Activated CD4-positive, alpha-beta T cell treated with anti-CD3 and anti-CD28 coated beads, Interleukin-2, amount 50 U/mL, for 48 hours (primary cell): ENCODE results near the gene ARL6IP6.
"Not testable (repeated sequence)": the region's sequence is repeated elsewhere in the genome, so short reads cannot be mapped to it uniquely, and the experiment has no call there.

ENCODE experiments used
- DNase-seq, 2 experiments: peaks; one replicate each; pipeline ENCODE4 v3.0.0-alpha.2; 2020

Gene ARL6IP6

DNA sequence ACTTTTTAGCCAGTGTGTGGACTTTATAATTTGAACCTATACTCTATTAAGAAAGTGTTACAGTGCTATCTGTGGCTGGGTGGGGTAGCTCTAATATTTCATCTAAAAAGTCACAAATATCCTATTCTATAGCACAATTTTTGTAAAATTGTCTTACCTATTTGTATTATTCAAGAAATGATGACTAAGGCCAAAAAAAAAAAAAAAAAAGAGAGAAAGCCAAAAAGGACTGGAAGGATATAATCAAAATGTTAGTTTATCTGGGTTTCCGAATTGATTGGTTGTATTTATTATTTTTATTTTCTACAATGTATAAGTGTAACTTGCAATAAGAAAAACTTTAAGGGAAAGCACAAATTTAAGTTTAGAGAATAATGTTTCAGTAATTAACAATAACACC lies 5.5 kb downstream of the ARL6IP6 start:
- no peak for DNase-seq

- DNase-seq: no peak
Measured at GRCh38 chr2:152729844-152730243, 11.4 kb downstream of the ARL6IP6 start.

- DNase-seq: no peak
Measured at GRCh38 chr2:152730591-152731333, 12.3 kb downstream of the ARL6IP6 start.

- not testable (repeated sequence) for DNase-seq
Measured at GRCh38 chr2:152737509-152737908, 19.1 kb downstream of the ARL6IP6 start.

DNA sequence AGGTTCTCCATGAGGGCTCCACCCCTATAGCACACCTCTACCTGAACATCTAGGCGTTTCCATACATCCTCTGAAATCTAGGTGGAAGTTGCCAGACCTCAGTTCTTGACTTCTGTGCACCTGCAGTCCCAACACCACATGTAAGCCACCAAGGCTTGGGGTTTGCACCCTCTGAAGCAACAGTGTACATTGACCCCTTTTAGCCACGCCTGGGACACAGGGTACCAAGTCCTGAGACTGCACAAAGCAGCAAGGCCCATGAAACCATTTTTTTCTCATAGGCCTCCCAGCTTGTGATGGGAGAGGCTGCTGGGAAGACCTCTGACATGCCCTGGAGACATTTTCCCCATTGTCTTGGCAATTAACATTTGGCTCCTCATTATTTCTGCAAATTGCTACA lies 20.0 kb downstream of the ARL6IP6 start:
- no peak for DNase-seq

DNA sequence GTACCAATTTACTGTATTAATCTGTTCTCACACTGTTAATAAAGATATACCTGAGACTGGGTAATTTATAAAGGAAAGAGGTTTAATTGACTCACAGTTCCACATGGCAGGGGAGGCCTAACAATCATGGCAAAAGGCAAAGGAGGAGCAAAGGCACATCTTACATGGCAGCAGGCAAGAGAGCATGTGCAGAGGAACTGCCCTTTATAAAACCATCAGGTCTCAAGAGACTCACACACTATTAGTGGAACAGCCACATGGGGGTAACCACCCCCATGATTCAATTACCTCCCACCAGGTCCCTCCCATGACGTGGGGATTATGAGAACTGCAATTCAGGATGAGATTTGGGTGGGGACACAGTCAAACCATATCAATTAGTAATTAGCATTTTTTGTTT lies 21.3 kb downstream of the ARL6IP6 start:
- DNase-seq: not testable (repeated sequence)

- DNase-seq: no peak
Measured at GRCh38 chr2:152740743-152741328, 22.4 kb downstream of the ARL6IP6 start.

- no peak for DNase-seq
Measured at GRCh38 chr2:152743002-152743401, 24.6 kb downstream of the ARL6IP6 start.

GRCh38 chr2:152747751-152748150 lies 29.3 kb downstream of the ARL6IP6 start:
- not testable (repeated sequence) for DNase-seq

DNA sequence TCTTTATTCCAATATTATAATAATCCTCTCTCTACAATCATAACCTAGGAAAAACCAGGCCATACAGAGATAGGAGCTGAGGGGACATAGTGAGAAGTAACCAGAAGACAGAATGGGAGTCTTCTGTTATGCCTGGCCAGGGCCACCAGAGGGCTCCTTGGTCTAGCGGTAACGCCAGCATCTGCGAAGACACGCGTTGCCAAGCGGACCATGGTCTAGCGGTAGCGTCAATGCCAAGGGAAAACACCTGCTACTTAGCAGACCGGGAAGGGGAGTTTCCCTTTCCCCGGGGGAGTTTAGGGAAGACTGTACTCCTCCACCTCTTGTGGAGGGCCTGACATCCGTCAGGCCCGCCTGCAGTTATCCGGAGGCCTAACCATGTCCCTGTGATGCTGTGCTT lies 36.6 kb downstream of the ARL6IP6 start:
- DNase-seq: peak in 1 of 2 experiments; percentile 11

- no peak for DNase-seq
Measured at GRCh38 chr2:152759290-152760072, 41.1 kb downstream of the ARL6IP6 start.

DNA sequence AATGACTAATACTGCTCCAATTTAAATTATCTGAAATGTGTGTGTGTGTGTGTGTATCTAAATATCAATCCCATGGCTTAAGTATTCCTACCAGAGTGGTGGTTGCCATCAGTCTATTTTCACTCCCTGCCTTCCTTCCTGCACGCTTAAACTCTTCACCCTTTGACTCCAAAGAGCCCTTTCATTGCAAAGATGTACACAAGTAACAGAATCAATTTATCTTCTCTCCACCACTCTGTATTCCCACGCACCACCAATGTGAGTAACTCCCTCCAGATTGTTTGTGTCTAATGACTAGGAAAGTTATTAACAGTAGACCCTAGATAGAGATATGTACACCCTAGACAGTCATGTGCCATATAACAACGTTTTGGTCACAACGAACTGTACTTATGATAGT lies 42.8 kb downstream of the ARL6IP6 start:
- no peak for DNase-seq

GRCh38 chr2:152762202-152762601 lies 43.8 kb downstream of the ARL6IP6 start:
- DNase-seq: no peak

- not testable (repeated sequence) for DNase-seq
Measured at GRCh38 chr2:152763208-152763607, 44.8 kb downstream of the ARL6IP6 start.

GRCh38 chr2:152763651-152764050 lies 45.2 kb downstream of the ARL6IP6 start:
- DNase-seq: no peak

DNA sequence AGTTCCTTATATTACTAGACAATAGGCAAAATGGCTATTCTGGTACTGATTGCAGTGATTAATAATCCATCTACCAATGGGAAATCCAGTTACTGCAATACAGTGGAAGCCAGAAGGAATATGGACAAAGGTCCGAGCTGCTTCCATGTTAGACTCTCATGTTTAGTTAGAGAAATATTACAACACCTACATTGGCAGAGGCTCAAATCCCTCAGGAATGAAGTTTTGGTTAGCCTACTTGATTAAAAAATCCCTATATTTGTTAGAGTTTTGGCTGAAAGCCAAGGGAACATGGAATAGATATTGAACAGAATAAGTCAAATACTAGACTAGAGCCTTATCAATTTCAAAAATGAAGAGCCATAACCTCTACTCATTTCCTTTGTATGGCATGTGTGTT lies 48.5 kb downstream of the ARL6IP6 start:
- DNase-seq: no peak

- DNase-seq: no peak
Measured at GRCh38 chr2:152781175-152781574, 62.8 kb downstream of the ARL6IP6 start.

DNA sequence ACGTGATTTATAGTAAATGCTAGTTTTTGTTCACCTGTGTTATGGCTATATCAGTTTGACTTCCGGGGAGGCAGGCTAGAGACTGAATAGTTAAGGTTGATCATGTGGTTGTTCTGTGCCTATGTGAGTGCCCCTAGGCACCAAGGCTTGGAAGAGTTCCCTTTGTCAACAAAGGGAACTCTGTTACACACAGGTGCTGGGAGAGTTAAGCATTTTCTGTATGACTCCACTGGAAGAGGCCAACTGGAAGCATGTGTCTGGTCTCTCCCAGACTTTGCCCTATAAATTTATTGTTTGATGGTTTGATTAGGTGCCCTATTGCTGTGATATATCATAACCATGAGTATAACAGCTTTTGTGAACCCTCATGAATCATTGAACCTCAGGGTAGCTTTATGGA lies 63.8 kb downstream of the ARL6IP6 start:
- no peak for DNase-seq

- no peak for DNase-seq
Measured at GRCh38 chr2:152790883-152791282, 72.5 kb downstream of the ARL6IP6 start.

DNA sequence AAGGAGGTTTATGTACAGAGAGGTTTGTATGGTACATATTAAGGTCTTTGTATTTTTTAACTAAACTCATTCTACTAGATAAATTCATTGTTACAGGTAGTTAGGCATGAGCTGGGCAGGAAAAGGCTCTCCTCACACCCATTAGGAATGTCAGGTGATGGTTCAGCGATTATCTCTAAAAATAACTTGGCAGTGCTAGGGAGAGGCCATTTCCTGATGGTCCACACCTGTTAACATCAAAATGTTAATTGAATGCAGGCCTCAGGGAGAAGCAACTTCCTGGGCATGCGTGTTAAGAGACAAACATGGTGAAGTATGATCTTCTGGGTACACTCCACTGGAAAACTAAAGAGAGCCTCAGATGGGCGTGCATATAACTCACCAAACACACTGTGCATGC lies 73.6 kb downstream of the ARL6IP6 start:
- no peak for DNase-seq

- DNase-seq: no peak
Measured at GRCh38 chr2:152792974-152793373, 74.6 kb downstream of the ARL6IP6 start.

DNA sequence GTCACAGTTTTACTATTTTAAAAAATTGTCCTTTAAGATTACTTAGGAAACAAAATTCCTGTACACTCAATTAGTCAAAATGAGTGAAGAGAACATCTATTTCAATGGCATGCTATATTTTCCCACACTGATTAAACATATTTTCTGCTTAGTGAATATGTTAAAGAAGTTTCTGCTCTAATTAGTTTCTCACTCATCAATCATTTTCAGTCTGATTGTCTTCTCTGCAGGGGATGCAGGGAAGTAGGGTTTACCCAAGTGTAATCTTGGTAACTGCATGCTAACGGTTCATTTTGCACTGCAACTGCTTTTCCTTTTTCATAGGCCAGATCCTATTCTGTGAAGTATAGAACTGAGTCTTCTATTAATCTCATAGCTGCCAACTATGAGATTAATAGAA lies 78.5 kb downstream of the ARL6IP6 start:
- no peak for DNase-seq

- no peak for DNase-seq
Measured at GRCh38 chr2:152804687-152805408, 86.4 kb downstream of the ARL6IP6 start.
